Measurements from ENCODE around the gene CHMP6.

CHMP6 gene

GRCh38 chr17:81043319-81043724, 51.7 kb downstream of the CHMP6 start:
- H3K27ac ChIP-seq, result no peak overlapping the region

GRCh38 chr17:81043725-81044427, 52.2 kb downstream of the CHMP6 start:
- TF ChIP-seq CTCF (conservative IDR thresholded peaks at IDR 0.05) (no peak), ZFX (IDR thresholded peaks at IDR 0.05) (no peak)
- H3K27ac ChIP-seq, result no peak overlapping the region

More at GRCh38 chr17:81043319-81043724, 51.7 kb downstream of the CHMP6 start:
- TF ChIP-seq CTCF (conservative IDR thresholded peaks at IDR 0.05), result no peak
- TF ChIP-seq ZFX (IDR thresholded peaks at IDR 0.05), result no peak

GRCh38 chr17:81044428-81044763, 52.8 kb downstream of the CHMP6 start:
- TF ChIP-seq ZFX (IDR thresholded peaks at IDR 0.05) (no peak), CTCF (conservative IDR thresholded peaks at IDR 0.05) (no peak)
- H3K27ac ChIP-seq, result no peak overlapping the region; the same call in 1 of the 2 replicates

- TF ChIP-seq CTCF (conservative IDR thresholded peaks at IDR 0.05), result no peak
- peak overlapping the region; percentile 16; the same call in 1 of the 2 replicates for H3K27ac ChIP-seq
Measured at GRCh38 chr17:81044764-81045589, 53.3 kb downstream of the CHMP6 start.

GRCh38 chr17:81045590-81046095, 54.0 kb downstream of the CHMP6 start:
- TF ChIP-seq CTCF (conservative IDR thresholded peaks at IDR 0.05) (no peak), ZFX (IDR thresholded peaks at IDR 0.05) (no peak)
- no peak overlapping the region for H3K27ac ChIP-seq

- TF ChIP-seq CTCF (conservative IDR thresholded peaks at IDR 0.05) (no peak), ZFX (IDR thresholded peaks at IDR 0.05) (no peak)
- H3K27ac ChIP-seq, result no peak overlapping the region
Measured at GRCh38 chr17:81046132-81046769, 54.6 kb downstream of the CHMP6 start.
